K562 (cell line): ENCODE data around the gene PAFAH2. TPM values are rescaled to one million over a fixed set of nuclear protein-coding genes. Genes with fewer than 3 reads are reported as not detected.

Source experiments
- ATAC-seq: fragments of 200-7000 bp; cut with Tn5 transposase; 3 replicates; pipeline ENCODE4 v1.9.1; 2020; ENCODE audit warnings: moderate library complexity
- BruUV-seq: library from RNA; stranded (reverse); fragments of 400-500 nt; replicated peaks from 2 replicates; lab custom pipeline; 2021; lab: Mats Ljungman, UMichigan
- CTCF ChIA-PET: fragments of 300-600 bp; formaldehyde crosslinking; extraction: SDS; loops from one replicate; lab custom pipeline; 2021; ENCODE audit warnings: low intra/inter-chr PET ratio; lab: Yijun Ruan, JAX
- POLR2A ChIA-PET: fragments of 300-600, 350-650 bp; sonication (Branson Sonifier 250); formaldehyde crosslinking; extraction: SDS; loops from one replicate; lab custom pipeline; 2021; ENCODE audit warnings: antibody characterized with exemption, inconsistent platforms; lab: Yijun Ruan, JAX
- DNase-seq, 4 experiments: peaks; one replicate each; pipeline versions ENCODE4 v3.0.0 to v3.0.0-alpha.2; 2011 to 2018; ENCODE audit warnings: low spot score in 3 of 4, mixed read lengths in 3 of 4; ENCODE audit errors: extremely low read depth in 1 of 4
- FAIRE-seq: peaks from 2 replicates; lab custom pipeline; 2011; peaks lifted over from hg19 to GRCh38; lab: Jason Lieb, UNC
- H2AFZ ChIP-seq: 2 replicates; pipeline ENCODE4 v1.6.0; 2011; ENCODE audit warnings: low read depth, low read length, control low read depth, inconsistent platforms
- H3K27ac ChIP-seq: fragments of 200-600 bp; 3 replicates; pipeline ENCODE4 v1.8.0; 2011; ENCODE audit warnings: low read depth, mild to moderate bottlenecking, control low read depth, inconsistent platforms, low read length, moderate library complexity, mixed read lengths; ENCODE audit errors: extremely low read depth
- H3K27me3 ChIP-seq, 2 experiments: fragments of 300-600 bp in 1 of 2; 2 replicates in 1 of 2; 3 replicates in 1 of 2; pipeline versions ENCODE4 v1.6.0 to v1.8.0; 2011; ENCODE audit warnings: inconsistent platforms in 2 of 2, low read length in 2 of 2, mild to moderate bottlenecking in 1 of 2, mixed read lengths in 1 of 2, moderate library complexity in 1 of 2; ENCODE audit not compliant: control insufficient read depth in 2 of 2, insufficient read depth in 2 of 2
- H3K36me3 ChIP-seq: fragments of 300-600 bp; 3 replicates; pipeline ENCODE4 v1.8.0; 2011; ENCODE audit warnings: mild to moderate bottlenecking, low read length, inconsistent platforms; ENCODE audit not compliant: control insufficient read depth, insufficient read depth
- H3K4me1 ChIP-seq, 2 experiments: fragments of 200-600 bp in 1 of 2; replicated peaks in 1 of 2; 2 replicates in 1 of 2; 3 replicates in 1 of 2; pipeline versions ENCODE4 v1.5.1 to v1.8.0; 2011; ENCODE audit warnings: inconsistent platforms in 2 of 2, low read length in 2 of 2, mild to moderate bottlenecking in 1 of 2, mixed read lengths in 1 of 2, moderate library complexity in 1 of 2; ENCODE audit not compliant: control insufficient read depth in 2 of 2, insufficient read depth in 2 of 2
- H3K4me2 ChIP-seq: 2 replicates; pipeline ENCODE4 v1.6.1; 2011; ENCODE audit warnings: low read length, control low read depth, inconsistent platforms, mixed read lengths; ENCODE audit not compliant: insufficient read depth
- H3K4me3 ChIP-seq: fragments of 200-600 bp; sonication (generic), shearing (Covaris generic); 2 replicates; pipeline ENCODE4 v1.5.1; 2016; ENCODE audit warnings: control low read depth, inconsistent platforms
- H3K79me2 ChIP-seq: fragments of 200-600 bp; 3 replicates; pipeline ENCODE4 v1.8.0; 2011; ENCODE audit warnings: low read length, inconsistent platforms; ENCODE audit not compliant: control insufficient read depth, insufficient read depth
- H3K9ac ChIP-seq, 2 experiments: 2 replicates each; pipeline versions ENCODE4 v1.6.0 to v1.6.1; 2011; ENCODE audit warnings: low read depth in 2 of 2, low read length in 2 of 2, control low read depth in 1 of 2, inconsistent platforms in 1 of 2, mild to moderate bottlenecking in 1 of 2, mixed read lengths in 1 of 2; ENCODE audit not compliant: insufficient read depth in 1 of 2
- H3K9me1 ChIP-seq: one replicate; pipeline ENCODE4 v1.6.0; 2011; ENCODE audit warnings: inconsistent platforms, mild to moderate bottlenecking, low read length, moderate library complexity; ENCODE audit not compliant: control insufficient read depth, insufficient read depth
- H3K9me3 ChIP-seq: replicated peaks from 2 replicates; pipeline ENCODE4 v1.5.1; 2011; ENCODE audit warnings: low read depth, low read length, inconsistent platforms; ENCODE audit not compliant: control insufficient read depth, insufficient read depth
- H4K20me1 ChIP-seq: replicated peaks from 2 replicates; pipeline ENCODE4 v1.6.1; 2011; ENCODE audit warnings: low read length, inconsistent platforms, mixed read lengths; ENCODE audit not compliant: control insufficient read depth, insufficient read depth
- GATA2 ChIP-seq: sonication (generic); formaldehyde crosslinking; IDR thresholded peaks from 2 replicates; pipeline ENCODE4 v1.4.0; 2020; ENCODE audit warnings: mild to moderate bottlenecking, missing genetic modification reagents
- HDAC2 ChIP-seq: fragments of 450-650 bp; IDR thresholded peaks from 2 replicates; pipeline ENCODE4 v1.6.1; 2016; ENCODE audit warnings: mild to moderate bottlenecking
- NCOA1 ChIP-seq: fragments of 450-650 bp; IDR thresholded peaks from 2 replicates; pipeline ENCODE4 v1.6.1; 2016; ENCODE audit warnings: low read depth
- REST ChIP-seq, 2 experiments: fragments of 450-650 bp; formaldehyde crosslinking in 1 of 2; IDR thresholded peaks; 2 replicates each; pipeline versions ENCODE4 v1.4.0 to v1.6.1; 2014 to 2020; ENCODE audit warnings: mild to moderate bottlenecking in 2 of 2, borderline replicate concordance in 1 of 2, low read depth in 1 of 2
- TGIF2 ChIP-seq: sonication (generic); formaldehyde crosslinking; IDR thresholded peaks from 2 replicates; pipeline ENCODE4 v1.8.1; 2022; ENCODE audit warnings: mild to moderate bottlenecking, missing genetic modification reagents, moderate library complexity
- THRB ChIP-seq: fragments of 450-650 bp; formaldehyde crosslinking; conservative IDR thresholded peaks from 2 replicates; pipeline ENCODE4 v1.4.0; 2022; ENCODE audit warnings: mild to moderate bottlenecking, missing genetic modification characterization
- ZFX ChIP-seq: sonication (generic); formaldehyde crosslinking; IDR thresholded peaks from 2 replicates; pipeline ENCODE4 v1.8.0; 2022; ENCODE audit warnings: mild to moderate bottlenecking, missing genetic modification reagents, moderate library complexity
- ZNF408 ChIP-seq: fragments of 250-450 bp; sonication (Bioruptor Pico); IDR thresholded peaks from 2 replicates; pipeline ENCODE4 v1.4.0; 2020; ENCODE audit warnings: low read depth, mild to moderate bottlenecking, moderate library complexity
- WGBS: fragments of 100-300 bp; shearing (Covaris generic); methylation state at CpG from one replicate; pipeline ENCODE4 v1.1.6; 2016; ENCODE audit warnings: low coverage, mixed read lengths; ENCODE audit not compliant: insufficient coverage; ENCODE audit errors: missing lambda C conversion rate; 5-methylcytosine and 5-hydroxymethylcytosine counted together
- in situ Hi-C: fragments of 300-500 bp; cut with MboI; formaldehyde crosslinking; loops from 4 replicates; pipeline ENCODE4 v1.15.0; 2018; ENCODE audit warnings: inconsistent platforms, mixed read lengths
- intact Hi-C: fragments of 100-400 bp; cut with micrococcal nuclease; formaldehyde crosslinking; loops from 2 replicates; pipeline ENCODE4 v1.14.2; 2022
- polyA plus RNA-seq, 8 experiments: library from polyadenylated mRNA; depleted of rRNA in 4 of 8; stranded (reverse) in 5 of 8; unstranded in 3 of 8; fragments of >200 nt; fragmentation: Nextera tagmentation in 2 of 8; fragmentation: Illumina TruSeq in 1 of 8; extraction: Ambion mirVana in 2 of 8; extraction: Trizol in 1 of 8; gene quantifications; 2 replicates each; pipeline versions ENCODE4 v1.2.1 to v1.2.3, GENCODE V29; 2011 to 2014; ENCODE audit warnings: inconsistent platforms in 1 of 8, missing spikeins in 1 of 8
- total RNA-seq, 7 experiments: library from RNA; depleted of rRNA in 6 of 7; stranded (reverse); fragments of >200 nt in 6 of 7; fragmentation: Illumina TruSeq in 2 of 7; extraction: Trizol in 2 of 7; gene quantifications; 2 replicates each; pipeline versions ENCODE4 v1.2.1 to v1.2.3, GENCODE V29; 2011 to 2021; ENCODE audit warnings: low replicate concordance in 1 of 7
- TF ChIP-seq, protein P1 (sequence below): fragments of 250-450 bp; sonication (Bioruptor Pico); IDR thresholded peaks from 2 replicates; pipeline ENCODE4 v1.9.0; 2021; ENCODE audit warnings: mild to moderate bottlenecking
- TF ChIP-seq, protein P2 (sequence below), 2 experiments: fragments of 450-650 bp; conservative IDR thresholded peaks; 2 replicates each; pipeline ENCODE4 v1.6.1; 2017; ENCODE audit warnings: mild to moderate bottlenecking in 2 of 2, moderate library complexity in 2 of 2

The PAFAH2 gene
- total and polyA plus RNA-seq, 9 of the 15 experiments (the other 6 are each of a cell fraction or from before 2014, with no cell fraction given), result 4.2 to 10.9 (median 6.8) TPM

DNA sequence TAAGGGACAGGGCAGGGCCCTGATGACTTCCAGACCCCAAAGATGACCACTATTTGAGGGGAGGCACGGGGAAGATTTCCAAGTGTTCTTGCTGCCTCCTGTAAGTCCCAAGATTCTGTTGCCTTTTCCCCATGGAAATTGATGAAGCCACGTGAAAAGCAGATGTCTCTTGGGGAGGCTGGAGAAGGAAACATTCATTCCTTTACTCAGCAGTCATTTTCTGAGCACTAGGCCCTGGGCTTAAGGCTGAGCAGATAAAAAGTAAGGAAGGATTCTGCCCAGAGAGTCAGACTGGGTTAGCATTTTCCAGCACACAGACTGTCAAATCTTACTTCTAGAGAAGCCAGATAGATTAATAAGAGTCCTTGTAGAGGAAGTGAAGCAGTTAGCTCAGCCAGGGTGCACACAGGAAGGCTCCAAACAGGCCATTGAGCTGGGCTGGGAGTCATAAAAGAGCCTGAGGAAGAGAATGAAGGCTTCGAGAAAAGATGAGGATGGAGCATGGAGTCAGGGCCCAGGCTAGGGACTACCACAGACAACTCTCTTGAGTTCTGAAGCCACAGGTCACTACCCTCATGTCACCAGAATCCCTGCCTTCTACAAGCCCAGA, 33.9 kb upstream of the PAFAH2 start:
- 55% methylated on average over 3 of the region's 3 CpGs for WGBS
- Histone ChIP-seq H3K27me3 (no peaks in the 10 kb centered on the region), H3K4me3 (no peak overlapping the region), H3K9ac (peak overlapping the region in 1 of 2 experiments; percentile 45; a peak in 1 of 4 replicates), H3K27ac (no peak overlapping the region), H2AFZ (no peak overlapping the region), H3K36me3 (no peaks in the 10 kb centered on the region), H3K4me1 (peaks cover 36 to 64% of the 10 kb centered on the region in 2 experiments), H3K9me1 (no peaks in the 10 kb centered on the region), H4K20me1 (no peaks in the 10 kb centered on the region), H3K4me2 (no peak overlapping the region), H3K79me2 (peaks cover 8% of the 10 kb centered on the region; the same call in 2 of the 3 replicates), H3K9me3 (no peaks in the 10 kb centered on the region)
- intact Hi-C loops, result no loop called here
- CTCF ChIA-PET, result no interaction called here
- no peak for FAIRE-seq
- ATAC-seq, result no peak
- POLR2A ChIA-PET, result interaction anchor here (0.6 to 1.5 kb wide), 5 partner anchors 7 to 1873 kb away, joined by 3 to 7 read pairs (median 3); partner anchors contain the start of gene TRIM63
- in situ Hi-C loops, result no loop called here
- BruUV-seq, result no TSS peak
- DNase-seq, result no peak
- TF ChIP-seq REST (IDR thresholded peaks at IDR 0.05; ENCODE audit: borderline replicate concordance) (no peak), REST (CRISPR knock-in tag; IDR thresholded peaks at IDR 0.05; ENCODE audit: low read depth) (no peak), NCOA1 (no peak), TGIF2 (CRISPR knock-in tag) (no peak), THRB (CRISPR knock-in tag) (no peak), ZFX (no peak), HDAC2 (no peak), GATA2 (CRISPR knock-in tag) (no peak), ZNF408 (CRISPR knock-in tag) (no peak)
- TF ChIP-seq, protein P1, sequence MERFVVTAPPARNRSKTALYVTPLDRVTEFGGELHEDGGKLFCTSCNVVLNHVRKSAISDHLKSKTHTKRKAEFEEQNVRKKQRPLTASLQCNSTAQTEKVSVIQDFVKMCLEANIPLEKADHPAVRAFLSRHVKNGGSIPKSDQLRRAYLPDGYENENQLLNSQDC (CRISPR knock-in tag), result no peak
- TF ChIP-seq, protein P2, sequence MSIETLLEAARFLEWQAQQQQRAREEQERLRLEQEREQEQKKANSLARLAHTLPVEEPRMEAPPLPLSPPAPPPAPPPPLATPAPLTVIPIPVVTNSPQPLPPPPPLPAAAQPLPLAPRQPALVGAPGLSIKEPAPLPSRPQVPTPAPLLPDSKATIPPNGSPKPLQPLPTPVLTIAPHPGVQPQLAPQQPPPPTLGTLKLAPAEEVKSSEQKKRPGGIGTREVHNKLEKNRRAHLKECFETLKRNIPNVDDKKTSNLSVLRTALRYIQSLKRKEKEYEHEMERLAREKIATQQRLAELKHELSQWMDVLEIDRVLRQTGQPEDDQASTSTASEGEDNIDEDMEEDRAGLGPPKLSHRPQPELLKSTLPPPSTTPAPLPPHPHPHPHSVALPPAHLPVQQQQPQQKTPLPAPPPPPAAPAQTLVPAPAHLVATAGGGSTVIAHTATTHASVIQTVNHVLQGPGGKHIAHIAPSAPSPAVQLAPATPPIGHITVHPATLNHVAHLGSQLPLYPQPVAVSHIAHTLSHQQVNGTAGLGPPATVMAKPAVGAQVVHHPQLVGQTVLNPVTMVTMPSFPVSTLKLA (conservative IDR thresholded peaks at IDR 0.05), result no peak
